WTC11 (cell line): ENCODE data around the gene TSC22D2.

Source experiments
- ATF3 ChIP-seq: sonication (generic); formaldehyde crosslinking; conservative IDR thresholded peaks from 2 replicates; pipeline ENCODE4 v1.8.1; 2022; ENCODE audit warnings: mild to moderate bottlenecking, missing genetic modification reagents
- CBFB ChIP-seq: sonication (generic); formaldehyde crosslinking; IDR thresholded peaks from 2 replicates; pipeline ENCODE4 v1.8.1; 2022; ENCODE audit warnings: mild to moderate bottlenecking, low read depth, missing genetic modification reagents
- CDX4 ChIP-seq: fragments of 250-450 bp; sonication (Bioruptor Pico); IDR thresholded peaks from 2 replicates; pipeline ENCODE4 v1.9.0; 2021; ENCODE audit warnings: moderate library complexity, mild to moderate bottlenecking, inconsistent platforms, borderline replicate concordance
- CTCF ChIP-seq: fragments of 200-600 bp; IDR thresholded peaks from 2 replicates; pipeline ENCODE4 v1.8.0; 2022; ENCODE audit warnings: antibody characterized with exemption
- ESRRA ChIP-seq: sonication (generic); formaldehyde crosslinking; IDR thresholded peaks from 2 replicates; pipeline ENCODE4 v1.8.1; 2022; ENCODE audit warnings: mild to moderate bottlenecking, missing genetic modification reagents, borderline replicate concordance
- GABPB1 ChIP-seq: sonication (generic); formaldehyde crosslinking; IDR thresholded peaks from 2 replicates; pipeline ENCODE4 v1.8.1; 2023; ENCODE audit warnings: mild to moderate bottlenecking, missing genetic modification reagents
- MAX ChIP-seq: sonication (generic); formaldehyde crosslinking; IDR thresholded peaks from 2 replicates; pipeline ENCODE4 v1.8.0; 2022; ENCODE audit warnings: mild to moderate bottlenecking, missing genetic modification reagents
- NR2C2 ChIP-seq: sonication (generic); formaldehyde crosslinking; IDR thresholded peaks from 2 replicates; pipeline ENCODE4 v1.8.0; 2022; ENCODE audit warnings: mild to moderate bottlenecking, missing genetic modification reagents
- PRDM15 ChIP-seq: sonication (generic); formaldehyde crosslinking; IDR thresholded peaks from 2 replicates; pipeline ENCODE4 v1.8.0; 2022; ENCODE audit warnings: missing genetic modification reagents
- USF2 ChIP-seq: sonication (generic); formaldehyde crosslinking; IDR thresholded peaks from 2 replicates; pipeline ENCODE4 v1.8.1; 2023; ENCODE audit warnings: mild to moderate bottlenecking, missing genetic modification reagents, moderate library complexity
- ZNF121 ChIP-seq: sonication (generic); formaldehyde crosslinking; IDR thresholded peaks from 2 replicates; pipeline ENCODE4 v1.8.0; 2023; ENCODE audit warnings: missing genetic modification reagents

- TF ChIP-seq CDX4, result no peak
- TF ChIP-seq CTCF, result no peak
- TF ChIP-seq ATF3 (CRISPR knock-in tag), result no peak
- no peak for TF ChIP-seq MAX (CRISPR knock-in tag)
- no peak for TF ChIP-seq GABPB1
- TF ChIP-seq CBFB (CRISPR knock-in tag), result no peak
- TF ChIP-seq NR2C2 (CRISPR knock-in tag), result no peak
- TF ChIP-seq ESRRA, result no peak
- no peak for TF ChIP-seq USF2 (CRISPR knock-in tag)
- no peak for TF ChIP-seq PRDM15
- no peak for TF ChIP-seq ZNF121 (CRISPR knock-in tag)
Observed at GRCh38 chr3:150393745-150394144, 14.4 kb upstream of the TSC22D2 start.
